GM21528 (cell line): Measurements from ENCODE around the gene SNRPA.

ENCODE experiments used
- ATAC-seq: cut with Tn5 transposase; IDR thresholded peaks from one replicate; pipeline ENCODE4 v1.9.1; 2021; ENCODE audit warnings: mild to moderate bottlenecking, moderate library complexity; ENCODE audit not compliant: unreplicated experiment, low FRiP score

SNRPA gene

GRCh38 chr19:40750874-40751537 lies at the start of gene SNRPA:
SNRPA (plus strand) TSS chr19:40751203; CDS start chr19:40751409, 206 bp downstream.
- ATAC-seq, result peak; percentile 65

- ATAC-seq, result no peak
These were observed 49.2 kb upstream of the SNRPA start for GRCh38 chr19:40701758-40702157.

GRCh38 chr19:40702337-40703012 lies 48.5 kb upstream of the SNRPA start:
- no peak for ATAC-seq

GRCh38 chr19:40703029-40703755 lies 47.8 kb upstream of the SNRPA start:
- no peak for ATAC-seq

GRCh38 chr19:40704491-40705361 lies 46.3 kb upstream of the SNRPA start:
- ATAC-seq, result no peak

GRCh38 chr19:40705362-40705651 lies 45.7 kb upstream of the SNRPA start:
- no peak for ATAC-seq

- no peak for ATAC-seq
These were observed 44.9 kb upstream of the SNRPA start for GRCh38 chr19:40705950-40706619.

GRCh38 chr19:40707615-40708014 lies 43.4 kb upstream of the SNRPA start:
- ATAC-seq, result no peak

- ATAC-seq, result no peak
These were observed 41.2 kb upstream of the SNRPA start for GRCh38 chr19:40709817-40710216.

GRCh38 chr19:40713939-40714338 lies 37.1 kb upstream of the SNRPA start:
- no peak for ATAC-seq

- ATAC-seq, result peak; percentile 37
These were observed 36.3 kb upstream of the SNRPA start for GRCh38 chr19:40714441-40715299.

GRCh38 chr19:40716031-40716481 lies 34.9 kb upstream of the SNRPA start:
- ATAC-seq, result no peak

GRCh38 chr19:40716482-40717324 lies 34.3 kb upstream of the SNRPA start, which contains the start of the genes COQ8B and ITPKC:
COQ8B (minus strand) TSS chr19:40716886; CDS start chr19:40714632, 2,254 bp downstream.
ITPKC (plus strand) TSS chr19:40717112; CDS start chr19:40717136, 24 bp downstream.
- peak; percentile 72 for ATAC-seq

GRCh38 chr19:40717325-40717879 lies 33.6 kb upstream of the SNRPA start:
- ATAC-seq, result no peak

- no peak for ATAC-seq
These were observed 32.9 kb upstream of the SNRPA start for GRCh38 chr19:40717880-40718773.

- no peak for ATAC-seq
These were observed 32.1 kb upstream of the SNRPA start for GRCh38 chr19:40718774-40719391.
